HEK293 (cell line): ENCODE measurements around the gene ASIC3.

Experiments
- KLF17 ChIP-seq: fragments of 450-650 bp; formaldehyde crosslinking; IDR thresholded peaks from 2 replicates; pipeline ENCODE4 v1.5.1; 2016; ENCODE audit warnings: missing biosample characterization, missing genetic modification characterization
- ZBTB1 ChIP-seq: fragments of 450-650 bp; formaldehyde crosslinking; IDR thresholded peaks from 2 replicates; pipeline ENCODE4 v1.5.1; 2016; ENCODE audit warnings: missing biosample characterization, missing genetic modification characterization
- ZNF16 ChIP-seq: fragments of 450-650 bp; formaldehyde crosslinking; IDR thresholded peaks from 2 replicates; pipeline ENCODE4 v1.5.1; 2016; ENCODE audit warnings: low read depth, missing biosample characterization, missing genetic modification characterization
- ZNF174 ChIP-seq: fragments of 450-650 bp; formaldehyde crosslinking; IDR thresholded peaks from 2 replicates; pipeline ENCODE4 v1.5.0; 2017; ENCODE audit warnings: missing biosample characterization, mild to moderate bottlenecking, missing genetic modification characterization
- ZNF362 ChIP-seq: fragments of 450-650 bp; formaldehyde crosslinking; IDR thresholded peaks from 2 replicates; pipeline ENCODE4 v1.5.1; 2016; ENCODE audit warnings: missing biosample characterization, missing genetic modification characterization
- ZNF777 ChIP-seq: fragments of 450-650 bp; formaldehyde crosslinking; IDR thresholded peaks from 2 replicates; pipeline ENCODE4 v1.5.1; 2017; ENCODE audit warnings: missing biosample characterization, missing genetic modification characterization, borderline replicate concordance
- ZNF785 ChIP-seq: fragments of 450-650 bp; formaldehyde crosslinking; IDR thresholded peaks from 2 replicates; pipeline ENCODE4 v1.5.1; 2016; ENCODE audit warnings: missing biosample characterization, missing genetic modification characterization
- TF ChIP-seq, protein P1 (sequence below): fragments of 450-650 bp; formaldehyde crosslinking; IDR thresholded peaks from 2 replicates; pipeline ENCODE4 v1.5.1; 2016; ENCODE audit warnings: missing biosample characterization, missing genetic modification characterization

- TF ChIP-seq, protein P1, sequence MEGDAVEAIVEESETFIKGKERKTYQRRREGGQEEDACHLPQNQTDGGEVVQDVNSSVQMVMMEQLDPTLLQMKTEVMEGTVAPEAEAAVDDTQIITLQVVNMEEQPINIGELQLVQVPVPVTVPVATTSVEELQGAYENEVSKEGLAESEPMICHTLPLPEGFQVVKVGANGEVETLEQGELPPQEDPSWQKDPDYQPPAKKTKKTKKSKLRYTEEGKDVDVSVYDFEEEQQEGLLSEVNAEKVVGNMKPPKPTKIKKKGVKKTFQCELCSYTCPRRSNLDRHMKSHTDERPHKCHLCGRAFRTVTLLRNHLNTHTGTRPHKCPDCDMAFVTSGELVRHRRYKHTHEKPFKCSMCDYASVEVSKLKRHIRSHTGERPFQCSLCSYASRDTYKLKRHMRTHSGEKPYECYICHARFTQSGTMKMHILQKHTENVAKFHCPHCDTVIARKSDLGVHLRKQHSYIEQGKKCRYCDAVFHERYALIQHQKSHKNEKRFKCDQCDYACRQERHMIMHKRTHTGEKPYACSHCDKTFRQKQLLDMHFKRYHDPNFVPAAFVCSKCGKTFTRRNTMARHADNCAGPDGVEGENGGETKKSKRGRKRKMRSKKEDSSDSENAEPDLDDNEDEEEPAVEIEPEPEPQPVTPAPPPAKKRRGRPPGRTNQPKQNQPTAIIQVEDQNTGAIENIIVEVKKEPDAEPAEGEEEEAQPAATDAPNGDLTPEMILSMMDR (tag by site-specific recombination), result no peak
- TF ChIP-seq ZNF174 (tag by site-specific recombination), result no peak
- no peak for TF ChIP-seq ZNF785 (tag by site-specific recombination)
- no peak for TF ChIP-seq ZNF362 (tag by site-specific recombination)
- TF ChIP-seq ZBTB1 (tag by site-specific recombination), result no peak
- TF ChIP-seq ZNF16 (tag by site-specific recombination), result no peak
- no peak for TF ChIP-seq ZNF777
- no peak for TF ChIP-seq KLF17 (tag by site-specific recombination)
Observed at GRCh38 chr7:151085329-151085690, 37.0 kb downstream of the ASIC3 start.
